ENCODE measurements around the gene PLCG1.

GRCh38 chr20:41173161-41173721 is 35.9 kb downstream of the PLCG1 start:
- peak; percentile 96 to 99 (median 98) for TF ChIP-seq CTCF (IDR thresholded peaks at IDR 0.05)
- no peak for TF ChIP-seq POLR2A (IDR thresholded peaks at IDR 0.05)
